HPDE6-E6E7 (cell line): ENCODE results near the gene LPIN1.
"Not testable (repeated sequence)": the region's sequence is repeated elsewhere in the genome, so short reads cannot be mapped to it uniquely, and the experiment has no call there.

Experiments
- DNase-seq: peaks from one replicate; pipeline ENCODE4 v3.0.0; 2011; ENCODE audit warnings: missing footprints; ENCODE audit errors: extremely low spot score

LPIN1 gene

GRCh38 chr2:11835403-11835802, 89.0 kb downstream of the LPIN1 start:
- no peak for DNase-seq

- no peak for DNase-seq
Observed at GRCh38 chr2:11836647-11837219, 90.3 kb downstream of the LPIN1 start.

- no peak for DNase-seq
Observed at GRCh38 chr2:11837875-11838734, 91.7 kb downstream of the LPIN1 start.

- no peak for DNase-seq
Observed at GRCh38 chr2:11839916-11840315, 93.5 kb downstream of the LPIN1 start.

GRCh38 chr2:11842336-11842735, 95.9 kb downstream of the LPIN1 start:
- DNase-seq, result no peak

- DNase-seq, result not testable (repeated sequence)
Observed at GRCh38 chr2:11844798-11845197, 98.4 kb downstream of the LPIN1 start.

GRCh38 chr2:11847935-11848334, 101.5 kb downstream of the LPIN1 start:
- not testable (repeated sequence) for DNase-seq

- no peak for DNase-seq
Observed at GRCh38 chr2:11850082-11850481, 103.7 kb downstream of the LPIN1 start.

- no peak for DNase-seq
Observed at GRCh38 chr2:11852526-11853196, 106.2 kb downstream of the LPIN1 start.

GRCh38 chr2:11853197-11853588, 106.8 kb downstream of the LPIN1 start:
- DNase-seq, result no peak

GRCh38 chr2:11855064-11855760, 108.8 kb downstream of the LPIN1 start:
- no peak for DNase-seq

- no peak for DNase-seq
Observed at GRCh38 chr2:11856095-11856494, 109.7 kb downstream of the LPIN1 start.

GRCh38 chr2:11858883-11859282, 112.5 kb downstream of the LPIN1 start:
- DNase-seq, result no peak

- not testable (repeated sequence) for DNase-seq
Observed at GRCh38 chr2:11859975-11860374, 113.5 kb downstream of the LPIN1 start.

GRCh38 chr2:11861044-11861443, 114.6 kb downstream of the LPIN1 start:
- DNase-seq, result no peak

- no peak for DNase-seq
Observed at GRCh38 chr2:11862049-11862448, 115.6 kb downstream of the LPIN1 start.

- DNase-seq, result no peak
Observed at GRCh38 chr2:11863103-11863502, 116.7 kb downstream of the LPIN1 start.

GRCh38 chr2:11863513-11864328, 117.3 kb downstream of the LPIN1 start:
- peak; percentile 88 for DNase-seq

- DNase-seq, result no peak
Observed at GRCh38 chr2:11864724-11865123, 118.3 kb downstream of the LPIN1 start.

GRCh38 chr2:11865378-11865777, 118.9 kb downstream of the LPIN1 start:
- DNase-seq, result no peak

GRCh38 chr2:11865805-11866204, 119.4 kb downstream of the LPIN1 start:
- DNase-seq, result no peak
